K562 (cell line): ENCODE measurements around the gene TCL1B.

Source experiments
- CGGBP1 ChIP-seq: fragments of 250-450 bp; sonication (Bioruptor Pico); IDR thresholded peaks from 2 replicates; pipeline ENCODE4 v1.9.0; 2021; ENCODE audit warnings: mild to moderate bottlenecking
- ETV6 ChIP-seq, 3 experiments: fragments of 150-350 bp in 1 of 3; sonication (generic) in 1 of 3; formaldehyde crosslinking in 1 of 3; IDR thresholded peaks; 2 replicates each; pipeline versions ENCODE4 v1.6.1 to v1.8.0; 2014 to 2022; ENCODE audit warnings: borderline replicate concordance in 2 of 3, low read depth in 2 of 3, antibody characterized with exemption in 1 of 3, low read length in 1 of 3, mild to moderate bottlenecking in 1 of 3, missing genetic modification reagents in 1 of 3
- FOXK1 ChIP-seq: sonication (generic); formaldehyde crosslinking; IDR thresholded peaks from 2 replicates; pipeline ENCODE4 v1.8.0; 2022; ENCODE audit warnings: missing genetic modification reagents, mild to moderate bottlenecking, borderline replicate concordance
- FOXM1 ChIP-seq, 2 experiments: fragments of 450-650 bp in 1 of 2; sonication (generic) in 1 of 2; formaldehyde crosslinking in 1 of 2; IDR thresholded peaks; 2 replicates each; pipeline versions ENCODE4 v1.6.1 to v1.9.0; 2017 to 2022; ENCODE audit warnings: low read depth in 2 of 2, mild to moderate bottlenecking in 2 of 2, missing genetic modification reagents in 1 of 2, moderate library complexity in 1 of 2
- JUN ChIP-seq, 2 experiments: sonication (generic) in 1 of 2; formaldehyde crosslinking in 1 of 2; IDR thresholded peaks; 2 replicates each; pipeline versions ENCODE4 v1.6.1 to v1.8.0; 2012 to 2022; ENCODE audit warnings: borderline replicate concordance in 2 of 2, mild to moderate bottlenecking in 2 of 2, improper control_type of control experiment in 1 of 2, low read depth in 1 of 2, low read length in 1 of 2, missing genetic modification reagents in 1 of 2
- PHF8 ChIP-seq: fragments of 200-600 bp; sonication (generic); IDR thresholded peaks from 2 replicates; pipeline ENCODE4 v1.6.1; 2012; ENCODE audit warnings: mixed run types, mild to moderate bottlenecking, inconsistent platforms, low read length, moderate library complexity, borderline replicate concordance
- POLR2AphosphoS5 ChIP-seq: IDR thresholded peaks from 2 replicates; pipeline ENCODE4 v1.6.1; 2011; ENCODE audit warnings: mild to moderate bottlenecking, low read depth, low read length, moderate library complexity; ENCODE audit not compliant: control insufficient read depth, insufficient read depth
- TAF1 ChIP-seq: IDR thresholded peaks from 2 replicates; pipeline ENCODE4 v1.6.1; 2011; ENCODE audit warnings: mild to moderate bottlenecking, low read length, moderate library complexity; ENCODE audit not compliant: insufficient read depth, control insufficient read depth, severe bottlenecking; ENCODE audit errors: extremely low read depth
- ZNF140 ChIP-seq: fragments of 250-450 bp; sonication (Bioruptor Pico); IDR thresholded peaks from 2 replicates; pipeline ENCODE4 v1.8.0; 2021; ENCODE audit warnings: moderate library complexity, mild to moderate bottlenecking, inconsistent platforms
- ZNF217 ChIP-seq: sonication (generic); formaldehyde crosslinking; IDR thresholded peaks from 2 replicates; pipeline ENCODE4 v1.8.0; 2022; ENCODE audit warnings: mild to moderate bottlenecking, missing genetic modification reagents
- ZNF764 ChIP-seq: fragments of 250-450 bp; sonication (Bioruptor Pico); IDR thresholded peaks from 2 replicates; pipeline ENCODE4 v1.4.0; 2020; ENCODE audit warnings: low read depth, mild to moderate bottlenecking, moderate library complexity
- TF ChIP-seq, protein P1 (sequence below): fragments of 450-650 bp; IDR thresholded peaks from 2 replicates; pipeline ENCODE4 v1.6.1; 2017; ENCODE audit warnings: antibody characterized with exemption, mild to moderate bottlenecking

DNA sequence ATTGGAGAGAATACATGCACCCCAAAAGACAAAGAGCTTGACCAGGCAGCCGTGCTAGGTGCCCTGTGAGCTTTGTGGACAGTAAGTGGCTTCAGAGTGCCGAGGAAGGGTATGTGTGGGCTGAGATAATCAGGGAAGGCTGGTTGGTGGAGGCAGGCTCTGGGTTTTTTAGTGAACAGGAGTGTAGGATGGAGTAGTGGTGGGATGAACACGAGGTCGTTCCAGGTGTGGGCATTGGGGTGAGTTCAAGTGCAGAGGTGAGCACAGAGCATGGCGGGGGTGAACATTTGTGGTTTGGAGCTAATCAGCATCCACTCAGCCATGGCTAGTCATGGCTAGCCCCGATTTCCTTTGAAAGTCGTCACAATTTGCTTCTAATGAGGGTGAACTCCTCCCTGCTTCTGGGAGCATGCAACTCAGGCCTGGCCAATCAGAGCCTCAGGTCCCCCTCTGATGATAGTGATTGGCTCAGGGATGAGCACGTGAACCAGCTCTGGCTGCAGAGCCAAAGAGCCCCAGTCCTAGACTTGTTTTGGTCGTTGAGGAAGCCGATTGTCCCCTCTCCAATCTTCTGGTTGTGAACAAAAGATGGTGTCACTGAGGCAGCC, 40.7 kb upstream of the TCL1B start:
- no peak for TF ChIP-seq POLR2AphosphoS5
- TF ChIP-seq ZNF217: no peak
- TF ChIP-seq CGGBP1: no peak
- TF ChIP-seq FOXM1 (IDR thresholded peaks at IDR 0.05; ENCODE audit: low read depth): no peak
- TF ChIP-seq FOXM1 (CRISPR knock-in tag; IDR thresholded peaks at IDR 0.05; ENCODE audit: low read depth): no peak
- TF ChIP-seq FOXK1: no peak
- TF ChIP-seq PHF8: no peak
- TF ChIP-seq JUN (IDR thresholded peaks at IDR 0.05; ENCODE audit: borderline replicate concordance, low read depth, low read length): no peak
- no peak for TF ChIP-seq JUN (CRISPR knock-in tag; IDR thresholded peaks at IDR 0.05; ENCODE audit: borderline replicate concordance)
- TF ChIP-seq ZNF764 (CRISPR knock-in tag): no peak
- TF ChIP-seq, protein P1, sequence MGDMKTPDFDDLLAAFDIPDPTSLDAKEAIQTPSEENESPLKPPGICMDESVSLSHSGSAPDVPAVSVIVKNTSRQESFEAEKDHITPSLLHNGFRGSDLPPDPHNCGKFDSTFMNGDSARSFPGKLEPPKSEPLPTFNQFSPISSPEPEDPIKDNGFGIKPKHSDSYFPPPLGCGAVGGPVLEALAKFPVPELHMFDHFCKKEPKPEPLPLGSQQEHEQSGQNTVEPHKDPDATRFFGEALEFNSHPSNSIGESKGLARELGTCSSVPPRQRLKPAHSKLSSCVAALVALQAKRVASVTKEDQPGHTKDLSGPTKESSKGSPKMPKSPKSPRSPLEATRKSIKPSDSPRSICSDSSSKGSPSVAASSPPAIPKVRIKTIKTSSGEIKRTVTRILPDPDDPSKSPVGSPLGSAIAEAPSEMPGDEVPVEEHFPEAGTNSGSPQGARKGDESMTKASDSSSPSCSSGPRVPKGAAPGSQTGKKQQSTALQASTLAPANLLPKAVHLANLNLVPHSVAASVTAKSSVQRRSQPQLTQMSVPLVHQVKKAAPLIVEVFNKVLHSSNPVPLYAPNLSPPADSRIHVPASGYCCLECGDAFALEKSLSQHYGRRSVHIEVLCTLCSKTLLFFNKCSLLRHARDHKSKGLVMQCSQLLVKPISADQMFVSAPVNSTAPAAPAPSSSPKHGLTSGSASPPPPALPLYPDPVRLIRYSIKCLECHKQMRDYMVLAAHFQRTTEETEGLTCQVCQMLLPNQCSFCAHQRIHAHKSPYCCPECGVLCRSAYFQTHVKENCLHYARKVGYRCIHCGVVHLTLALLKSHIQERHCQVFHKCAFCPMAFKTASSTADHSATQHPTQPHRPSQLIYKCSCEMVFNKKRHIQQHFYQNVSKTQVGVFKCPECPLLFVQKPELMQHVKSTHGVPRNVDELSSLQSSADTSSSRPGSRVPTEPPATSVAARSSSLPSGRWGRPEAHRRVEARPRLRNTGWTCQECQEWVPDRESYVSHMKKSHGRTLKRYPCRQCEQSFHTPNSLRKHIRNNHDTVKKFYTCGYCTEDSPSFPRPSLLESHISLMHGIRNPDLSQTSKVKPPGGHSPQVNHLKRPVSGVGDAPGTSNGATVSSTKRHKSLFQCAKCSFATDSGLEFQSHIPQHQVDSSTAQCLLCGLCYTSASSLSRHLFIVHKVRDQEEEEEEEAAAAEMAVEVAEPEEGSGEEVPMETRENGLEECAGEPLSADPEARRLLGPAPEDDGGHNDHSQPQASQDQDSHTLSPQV: no peak
- TF ChIP-seq TAF1: no peak
- no peak for TF ChIP-seq ZNF140 (CRISPR knock-in tag)
- no peak for TF ChIP-seq ETV6 (IDR thresholded peaks at IDR 0.05; ENCODE audit: borderline replicate concordance in 1 of 2, low read depth in 2 of 2, low read length in 1 of 2)
- TF ChIP-seq ETV6 (CRISPR knock-in tag; IDR thresholded peaks at IDR 0.05; ENCODE audit: borderline replicate concordance): no peak
